ENCODE measurements around the gene GRM4.

GRM4 gene

GRCh38 chr6:34157236-34157830 is 11.4 kb upstream of the GRM4 start:
- DNase-seq, result no peak

DNA sequence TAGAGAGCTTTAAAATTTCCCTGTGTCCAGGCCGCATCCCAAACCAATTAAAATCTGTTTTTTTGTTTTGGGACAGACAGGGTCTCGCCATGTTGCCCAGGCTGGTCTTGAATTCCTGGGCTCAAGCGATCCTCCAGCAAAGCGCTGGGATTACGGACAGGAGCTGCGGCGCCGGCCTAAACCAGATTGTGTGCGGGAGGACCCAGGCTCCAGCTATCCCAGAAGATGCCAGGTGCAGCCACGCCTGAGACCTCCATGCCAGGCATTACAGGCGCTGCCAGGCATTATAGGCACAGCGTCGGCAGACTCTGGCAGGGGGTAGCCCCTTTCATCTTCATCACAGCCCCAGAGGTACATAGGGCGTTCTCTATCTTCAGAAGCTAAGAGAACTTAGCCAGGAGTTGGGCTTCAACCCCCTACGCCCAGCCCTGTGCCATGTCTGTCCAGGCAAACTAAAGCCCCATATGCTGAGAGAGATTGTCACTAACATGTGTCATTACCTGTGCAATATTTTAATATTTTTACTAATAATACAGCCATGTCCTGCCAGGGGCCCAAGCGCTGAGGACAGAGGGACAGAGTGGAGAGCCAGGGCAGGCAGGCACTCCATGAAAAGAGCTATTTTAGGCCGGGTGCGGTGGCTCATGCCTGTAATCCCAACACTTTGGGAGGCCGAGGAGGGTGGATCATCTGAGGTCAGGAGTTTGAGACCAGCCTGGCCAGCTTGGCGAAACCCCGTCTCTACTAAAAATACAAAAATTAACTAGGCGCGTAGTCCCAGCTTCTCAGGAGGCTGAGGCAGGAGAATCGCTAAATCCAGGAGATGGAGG is 9.8 kb upstream of the GRM4 start:
- DNase-seq, result no peak

DNA sequence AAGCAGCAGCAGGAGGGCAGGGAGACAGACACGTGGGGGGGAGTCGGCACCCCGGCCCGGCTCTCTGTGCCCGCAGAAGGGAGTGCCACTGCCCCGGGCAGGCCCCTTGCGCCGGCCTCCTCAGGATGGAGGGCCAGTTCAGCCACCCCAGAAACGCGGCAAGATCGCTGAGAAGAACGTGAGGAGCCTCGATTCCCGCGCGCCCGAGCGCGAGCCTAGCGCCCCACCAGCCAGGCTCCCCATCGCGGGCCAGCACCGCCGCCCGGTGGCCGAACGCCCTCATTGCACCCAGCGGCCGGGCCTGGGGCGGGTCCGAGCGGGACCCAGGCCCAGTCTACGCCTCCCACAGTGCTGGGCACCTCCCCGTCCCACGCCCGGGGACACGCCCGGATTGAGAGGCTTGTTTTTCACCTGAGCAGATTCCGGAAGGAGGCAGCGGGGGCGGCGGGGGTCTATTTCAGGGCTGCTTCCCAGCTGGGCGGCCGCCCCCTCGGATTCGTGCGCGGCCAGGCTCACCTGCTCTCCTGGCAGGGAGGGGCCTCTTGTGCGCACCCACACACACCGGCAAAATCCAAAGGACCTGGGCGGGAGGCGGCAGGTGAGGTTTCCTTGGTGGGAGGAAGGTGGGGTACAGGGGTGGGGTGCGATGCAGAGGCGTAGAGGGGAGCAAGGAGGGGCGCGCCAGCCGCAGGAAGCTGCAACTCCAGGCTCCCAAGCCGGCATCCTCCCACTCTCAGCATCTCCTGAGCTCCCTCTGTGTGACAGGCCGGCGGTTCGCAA is 9.0 kb upstream of the GRM4 start:
- peak; percentile 42 for DNase-seq

GRCh38 chr6:34152806-34153520 is 7.1 kb upstream of the GRM4 start:
- DNase-seq, result no peak

DNA sequence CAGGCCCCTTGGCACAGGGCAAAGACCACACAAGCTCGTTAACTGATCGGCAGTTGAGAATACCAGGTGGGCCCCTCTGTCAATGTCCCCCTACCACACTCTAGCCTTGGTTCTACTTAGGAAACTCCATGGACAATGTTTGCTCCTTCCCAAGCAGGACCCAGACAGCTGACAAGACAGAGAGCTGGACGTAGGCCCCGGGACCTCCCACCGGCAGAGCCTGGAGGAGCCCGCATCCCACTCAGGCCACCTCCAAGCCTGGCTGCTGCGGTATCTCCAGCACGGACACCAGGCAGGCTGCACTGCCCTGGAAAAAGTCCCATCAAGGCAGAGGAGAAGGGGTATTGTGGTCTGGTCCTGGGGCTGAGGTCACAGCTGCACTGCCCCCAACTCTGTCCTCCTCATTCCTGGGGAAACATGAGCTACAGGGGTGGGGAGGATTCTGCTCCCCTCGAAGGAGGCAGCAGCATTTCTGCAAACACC is 6.2 kb upstream of the GRM4 start:
- DNase-seq, result no peak

- DNase-seq, result no peak
These were observed 5.6 kb upstream of the GRM4 start for GRCh38 chr6:34151321-34152041.

DNA sequence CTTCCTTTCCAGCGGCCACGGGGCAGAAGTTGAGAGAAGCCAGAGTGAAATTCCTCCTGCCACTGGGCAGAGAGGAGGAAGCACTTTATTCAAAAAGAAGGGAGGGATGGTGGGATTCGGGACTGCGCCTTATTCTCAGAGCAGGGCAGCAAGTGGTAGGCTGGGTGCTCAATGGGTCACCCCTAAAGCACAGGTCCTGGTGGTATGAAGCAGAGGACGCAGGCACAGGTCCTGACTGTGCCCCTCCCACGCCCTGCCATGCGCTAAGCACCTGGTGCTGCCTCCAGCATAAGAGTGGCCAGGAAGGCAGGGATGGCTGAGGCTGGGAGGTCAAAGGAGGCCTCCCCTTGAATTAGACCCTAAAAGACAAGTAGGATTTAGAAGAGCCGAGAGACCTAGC is 4.9 kb upstream of the GRM4 start:
- no peak for DNase-seq

DNA sequence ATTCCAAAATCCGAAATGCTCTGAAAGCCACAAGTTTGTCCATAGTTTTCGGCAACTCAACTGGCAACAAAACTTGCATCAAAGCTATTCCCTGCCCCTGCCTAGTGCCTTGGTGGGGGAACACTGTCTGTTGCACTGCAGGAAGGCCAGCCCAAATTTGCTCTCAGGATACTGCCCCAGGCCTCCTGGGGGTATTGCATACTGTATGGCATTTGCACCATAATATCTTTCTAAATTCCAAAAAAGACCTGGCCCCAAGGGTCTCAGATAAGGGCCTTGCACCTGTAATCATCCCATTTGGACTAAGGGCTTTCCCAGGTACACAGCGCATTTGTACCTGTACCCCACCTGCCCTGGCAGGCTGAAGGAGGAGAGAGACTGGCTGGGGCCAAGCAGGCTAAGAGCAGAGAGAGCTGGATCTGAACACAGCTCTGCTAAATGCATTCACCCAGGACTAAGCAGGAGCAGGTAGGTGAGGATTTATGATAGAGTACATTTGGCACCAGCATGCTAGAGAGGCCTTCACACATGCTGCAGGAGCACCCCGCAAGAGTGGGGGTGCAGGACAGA is 4.0 kb upstream of the GRM4 start:
- no peak for DNase-seq

GRCh38 chr6:34149452-34149810 is 3.5 kb upstream of the GRM4 start:
- DNase-seq, result no peak

DNA sequence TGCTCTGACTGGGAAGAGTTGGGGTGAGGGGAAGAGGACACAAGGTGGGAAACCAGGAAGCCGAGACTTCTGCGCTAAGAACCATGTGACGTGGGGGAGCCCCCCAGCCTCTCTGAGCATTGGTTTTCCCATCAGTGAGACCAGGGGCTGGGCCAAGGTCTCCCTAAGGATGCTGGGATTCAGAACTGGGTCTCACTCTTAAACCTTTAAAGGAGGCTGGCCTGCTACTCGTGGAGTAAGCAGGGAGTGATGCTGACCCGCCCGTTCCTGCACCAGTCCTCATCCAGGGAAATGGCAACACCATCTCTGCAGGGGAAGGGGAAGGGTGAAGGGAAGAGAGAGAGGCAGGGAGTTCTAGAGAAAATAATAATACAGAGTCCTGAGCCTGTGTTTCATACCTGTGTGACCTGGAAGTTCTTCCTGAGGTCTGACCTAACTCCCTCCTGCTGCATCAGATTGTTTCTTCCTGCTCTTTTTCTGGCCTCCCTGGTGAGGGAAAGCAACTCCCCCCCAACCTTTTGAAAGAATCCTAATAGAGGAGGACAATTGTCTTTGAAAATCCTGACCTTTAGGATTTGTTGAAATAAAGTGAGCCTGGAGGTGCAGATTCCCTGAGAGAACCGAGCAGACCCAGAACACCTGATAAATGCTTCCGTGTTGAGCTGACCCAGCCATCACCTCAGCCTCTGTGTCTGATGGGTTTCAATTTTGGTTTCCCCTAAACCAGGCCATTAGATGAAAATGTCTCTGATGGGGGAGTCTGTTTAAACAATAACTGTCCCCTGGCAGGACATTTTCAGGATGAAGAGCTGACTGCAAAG is 3.0 kb upstream of the GRM4 start:
- no peak for DNase-seq

GRCh38 chr6:34147906-34148630 is 2.2 kb upstream of the GRM4 start:
- DNase-seq, result no peak

DNA sequence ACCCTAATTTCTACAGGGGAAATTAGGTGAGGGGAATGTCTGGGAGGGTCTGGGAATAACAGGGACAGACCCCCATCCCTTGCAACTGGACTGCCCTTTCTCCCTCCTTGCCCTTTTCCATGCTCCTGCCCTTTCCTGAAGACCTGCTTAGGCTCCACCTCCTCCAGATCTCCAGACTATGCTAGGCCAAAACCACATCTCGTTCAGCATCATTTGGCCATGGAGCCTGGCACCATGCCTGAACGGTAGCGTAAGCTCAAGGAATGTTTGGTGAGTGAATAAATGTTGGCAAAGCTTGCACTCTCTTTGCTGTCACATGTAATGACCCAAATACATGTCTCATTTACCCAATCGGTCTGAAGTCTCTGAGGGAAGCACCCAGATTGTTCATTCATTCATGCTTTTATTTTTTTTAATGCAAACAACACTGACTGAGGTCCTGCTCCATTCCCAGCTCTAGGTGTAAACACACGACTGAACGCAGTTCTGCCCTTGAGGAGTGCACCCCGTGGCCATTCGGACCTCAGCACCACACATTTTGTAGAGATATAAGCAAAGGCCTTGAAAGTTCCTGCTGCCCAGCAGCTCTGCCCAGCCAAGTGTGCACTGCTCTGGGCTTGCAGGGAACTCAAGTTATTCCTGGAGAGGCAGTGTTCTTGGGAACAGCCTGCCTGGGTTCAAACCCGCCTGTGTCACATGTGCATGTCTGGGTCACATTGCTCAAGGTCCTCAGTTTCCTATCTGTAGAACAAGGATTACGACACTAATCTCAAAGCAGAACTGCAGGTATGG is 1.1 kb upstream of the GRM4 start:
- DNase-seq, result no peak

GRCh38 chr6:34145161-34146020 is 496 bp downstream of the GRM4 start:
- no peak for DNase-seq

DNA sequence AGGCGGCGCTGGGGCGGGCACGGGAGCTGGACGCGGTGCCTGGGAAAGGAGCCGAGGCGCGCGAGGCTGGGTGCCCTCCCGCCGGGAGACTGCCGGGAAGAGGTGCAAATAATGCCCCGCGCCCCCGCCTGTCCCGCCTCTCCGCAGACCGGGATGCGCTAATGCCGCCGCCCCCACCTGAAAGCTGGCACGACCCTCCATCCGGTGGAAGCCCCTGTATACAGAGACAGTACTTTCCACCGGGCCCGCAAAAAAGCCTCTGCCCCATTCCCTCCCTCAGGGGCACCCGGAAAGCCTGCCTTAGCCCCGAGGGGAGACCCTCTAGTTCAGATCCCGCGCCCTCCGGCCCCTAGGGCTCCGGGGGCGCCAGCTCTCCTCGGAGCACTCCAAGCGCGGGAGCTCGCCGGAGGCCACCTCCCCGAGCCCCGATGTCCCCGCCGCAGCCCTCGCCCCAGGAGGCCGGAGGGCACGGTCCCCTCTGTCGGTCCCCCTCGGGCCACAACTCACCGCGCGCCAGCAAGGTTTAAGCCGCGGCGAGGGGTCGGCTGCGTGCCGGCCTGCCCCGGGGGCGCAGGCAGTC is 1.2 kb downstream of the GRM4 start:
- no peak for DNase-seq

- peak; percentile 27 for DNase-seq
These were observed 1.9 kb downstream of the GRM4 start for GRCh38 chr6:34143884-34144580.

- DNase-seq, result no peak
These were observed 2.5 kb downstream of the GRM4 start for GRCh38 chr6:34143196-34143883.
